ENCODE data around the gene BCO2.
A peak's percentile ranks its signal among the peaks of the same experiment; 100 is the strongest.

Gene BCO2

DNA sequence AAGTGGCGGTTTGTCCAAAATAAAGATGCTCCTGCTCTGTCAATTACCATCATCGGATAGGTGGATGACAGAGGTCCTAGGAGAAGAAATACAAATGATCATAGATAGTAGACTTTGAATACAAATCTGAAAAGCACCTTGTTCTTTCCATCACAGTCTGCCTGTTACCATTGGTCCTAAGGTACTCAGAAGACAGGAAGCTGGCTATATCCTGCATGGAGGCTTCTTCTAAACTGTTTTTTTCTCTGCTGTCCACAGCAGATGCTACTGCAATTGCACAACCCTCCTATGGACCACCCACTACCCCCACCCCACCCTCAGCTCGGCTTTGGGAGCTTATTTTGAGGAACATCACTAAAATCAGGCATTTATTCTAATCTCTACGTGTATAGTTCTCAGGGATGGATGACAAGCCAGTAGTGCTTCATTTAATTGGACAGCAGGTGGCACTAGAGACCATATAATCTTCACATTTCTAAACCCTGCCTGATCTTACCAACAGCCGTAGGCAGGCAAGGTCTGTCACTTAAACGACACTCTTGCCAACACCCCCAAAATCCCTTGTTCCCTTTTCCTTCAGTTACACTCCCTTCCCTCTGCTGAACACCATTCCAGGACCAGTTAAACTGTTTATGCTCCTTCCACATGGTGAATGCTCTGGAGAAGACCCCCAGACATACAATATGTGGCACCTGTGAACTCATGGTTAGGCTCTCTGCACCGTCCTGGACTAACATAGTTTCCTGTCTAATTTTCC, 44.3 kb downstream of the BCO2 start:
- DNase-seq, result peak; percentile 6 to 24

DNA sequence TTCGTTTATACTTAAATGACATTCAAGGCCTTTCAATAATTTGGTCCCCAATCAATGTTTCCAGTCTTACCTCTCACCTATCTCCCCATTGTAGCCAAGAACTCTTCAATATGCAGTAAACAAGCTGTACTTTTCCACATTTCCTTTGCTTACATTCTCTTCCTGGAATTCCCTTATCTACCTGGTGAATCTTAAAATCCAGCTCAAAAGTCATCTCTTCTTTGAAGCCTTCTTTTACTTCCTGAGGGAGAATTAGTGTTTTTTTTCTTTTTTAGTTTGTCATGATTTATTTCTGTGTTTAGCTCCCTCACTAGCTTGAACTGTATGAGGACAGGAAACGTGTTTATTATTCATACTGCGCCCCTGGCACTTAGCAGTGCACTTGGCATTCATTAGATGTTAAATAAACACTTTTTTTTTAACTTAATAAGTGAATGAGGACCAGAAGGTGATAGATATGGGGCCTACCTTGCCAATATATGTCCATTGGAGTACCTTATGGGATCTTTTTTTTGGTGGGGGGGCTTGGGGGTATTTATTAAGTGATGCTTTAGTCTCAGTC, 46.0 kb downstream of the BCO2 start:
- DNase-seq, result no peak

DNA sequence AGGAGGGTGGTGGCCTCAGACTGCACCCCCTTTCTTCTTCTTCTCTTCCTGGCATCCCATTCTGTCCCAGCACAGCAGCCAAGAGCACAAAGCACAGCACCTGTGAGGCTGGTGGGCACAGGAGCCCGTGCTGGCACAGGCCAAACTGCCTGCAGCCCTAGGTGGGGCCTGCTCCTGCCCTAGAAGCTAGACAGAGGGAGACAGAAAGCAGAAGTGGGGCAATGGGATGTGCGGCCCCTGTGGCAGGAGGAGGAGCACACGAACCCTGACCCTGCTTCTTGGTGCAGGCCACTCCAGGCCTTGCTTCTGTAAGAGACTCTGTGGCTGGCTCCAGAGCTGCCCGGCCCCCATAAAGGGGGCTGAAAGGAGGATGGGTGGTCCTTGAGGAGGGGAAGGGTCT, 47.0 kb downstream of the BCO2 start:
- no peak for DNase-seq

DNA sequence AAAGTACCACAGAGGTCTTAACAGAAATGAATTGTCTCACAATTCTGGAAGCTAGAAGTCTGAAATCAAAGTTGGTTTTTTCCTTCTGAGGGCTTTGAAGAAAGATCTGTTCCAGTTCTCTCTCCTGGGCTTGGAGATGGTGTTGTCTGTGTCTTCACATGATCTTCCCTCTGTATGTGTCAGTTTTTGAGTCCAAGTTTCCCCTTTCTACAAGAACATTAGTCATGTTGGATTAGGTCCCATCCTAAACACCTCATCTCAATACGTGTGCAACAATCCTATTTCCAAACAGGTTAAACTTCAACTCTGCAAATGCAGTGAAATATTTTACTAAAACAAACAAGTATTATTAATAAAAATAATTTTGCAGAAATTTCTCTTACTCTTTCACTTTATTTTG, 47.8 kb downstream of the BCO2 start:
- DNase-seq, result no peak

DNA sequence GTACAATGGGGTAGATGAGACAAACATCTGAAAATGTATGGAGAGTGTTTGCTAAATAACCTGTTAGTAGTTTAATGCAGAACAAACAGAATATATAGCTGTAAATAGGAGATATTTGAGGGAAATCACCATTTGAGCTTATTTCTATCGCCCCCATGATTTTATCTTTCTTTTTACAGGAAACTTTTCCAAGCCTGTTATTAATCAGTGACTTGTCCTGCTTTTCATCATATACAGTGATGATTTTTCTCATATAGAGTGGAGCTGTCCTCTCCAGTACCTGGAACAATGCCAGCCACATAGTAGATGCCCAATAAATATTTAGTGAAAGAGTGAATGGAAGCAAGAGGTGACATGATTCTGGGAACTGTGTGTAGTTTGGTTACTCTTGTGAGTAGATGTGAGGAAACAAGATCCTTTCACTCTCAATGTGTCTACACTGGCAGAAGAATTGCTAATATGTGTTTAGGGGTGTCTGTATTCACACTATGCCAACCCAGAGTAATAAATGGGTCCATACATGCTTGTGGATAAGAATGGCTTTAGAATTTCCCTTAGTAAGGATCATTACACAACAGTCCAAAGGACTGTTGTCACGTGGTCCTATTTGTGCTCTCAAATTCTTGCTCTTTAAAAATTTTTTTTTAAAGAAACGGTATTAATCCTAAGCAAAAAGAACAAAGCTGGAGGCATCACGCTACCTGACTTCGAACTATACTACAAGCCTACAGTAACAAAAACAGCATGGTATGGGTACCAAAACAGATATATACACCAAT, 48.6 kb downstream of the BCO2 start:
- no peak for DNase-seq

DNA sequence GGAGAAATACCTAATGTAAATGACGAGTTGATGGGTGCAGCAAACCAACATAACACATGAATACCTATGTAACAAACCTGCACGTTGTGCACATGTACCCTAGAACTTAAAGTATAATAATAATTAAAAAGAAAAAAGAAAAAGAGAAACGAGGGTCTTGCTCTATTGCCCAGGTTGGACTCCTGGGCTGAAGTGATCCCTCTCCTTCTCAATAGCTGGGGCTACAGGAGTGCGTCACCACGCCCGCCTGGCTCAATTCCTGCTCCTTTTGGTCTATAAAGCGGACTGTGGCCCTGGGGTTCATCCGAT, 50.4 kb downstream of the BCO2 start:
- DNase-seq, result no peak

DNA sequence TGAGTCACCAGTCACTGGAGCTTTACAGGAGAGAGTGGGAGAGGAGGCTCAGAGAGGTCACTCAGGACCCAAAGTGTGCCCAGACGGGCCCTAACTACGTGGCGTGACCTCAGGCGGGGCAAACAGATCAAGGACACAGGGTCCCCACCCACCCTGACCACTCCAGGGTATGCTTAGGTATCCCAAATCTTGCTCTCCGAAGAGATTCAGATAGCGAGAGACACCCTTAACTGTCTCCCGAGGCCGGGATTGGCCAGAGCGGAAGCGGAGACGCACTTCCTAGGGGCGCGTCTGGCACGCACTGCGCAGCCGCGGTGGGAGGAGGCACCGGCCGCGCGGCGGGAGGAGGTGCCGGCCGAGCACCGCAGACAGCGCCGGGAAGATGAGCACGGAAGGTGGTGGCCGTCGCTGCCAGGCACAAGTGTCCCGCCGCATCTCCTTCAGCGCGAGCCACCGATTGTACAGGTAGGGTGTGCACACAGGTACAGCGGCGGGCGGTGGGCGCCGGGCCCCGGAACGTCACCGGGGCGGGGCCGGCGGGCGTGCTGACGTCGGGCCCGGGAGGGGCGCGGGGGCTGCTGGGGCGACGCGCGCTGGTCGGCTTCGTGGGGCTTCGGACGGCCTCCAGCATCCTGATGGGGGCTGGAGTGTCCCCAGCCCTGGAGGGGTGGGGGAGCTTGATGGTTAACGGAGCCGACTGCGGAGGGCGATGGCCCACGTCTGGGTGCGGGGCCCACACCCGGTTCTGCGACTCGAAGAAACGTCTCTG, 50.9 kb downstream of the BCO2 start, which contains the start of gene PTS:
Gene PTS, plus strand, starts transcription at position 367 of the 769 bp plus-strand sequence. Its CDS starts 16 bp downstream, at position 383.
- DNase-seq, result peak; percentile 64 to 72

DNA sequence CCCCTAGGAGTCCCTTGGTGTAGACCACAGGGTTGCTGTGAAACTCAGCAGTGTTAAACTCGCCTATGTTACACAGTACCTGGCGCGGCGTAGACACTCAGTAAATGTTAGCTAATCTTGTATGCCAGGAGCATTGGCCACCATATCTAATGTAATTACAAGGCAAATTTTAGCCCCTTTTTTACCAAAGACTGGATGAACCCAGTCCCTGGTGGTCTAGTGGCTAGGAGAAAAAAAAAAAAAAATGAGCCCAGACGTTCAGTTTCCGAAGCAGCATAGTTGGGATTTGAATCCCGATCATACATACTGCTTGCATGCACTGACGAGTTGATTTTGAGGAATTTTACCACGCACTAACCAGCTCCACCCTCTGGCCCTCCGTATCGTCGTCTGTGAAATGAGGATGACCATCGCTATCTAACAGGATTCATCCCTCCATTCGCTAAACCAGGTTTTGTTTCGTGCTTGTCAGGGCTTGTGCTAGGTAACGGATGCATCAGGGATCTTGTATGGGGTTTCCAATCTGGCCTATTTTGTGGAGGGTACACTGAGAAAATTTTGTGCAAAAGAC, 51.6 kb downstream of the BCO2 start:
- no peak for DNase-seq

DNA sequence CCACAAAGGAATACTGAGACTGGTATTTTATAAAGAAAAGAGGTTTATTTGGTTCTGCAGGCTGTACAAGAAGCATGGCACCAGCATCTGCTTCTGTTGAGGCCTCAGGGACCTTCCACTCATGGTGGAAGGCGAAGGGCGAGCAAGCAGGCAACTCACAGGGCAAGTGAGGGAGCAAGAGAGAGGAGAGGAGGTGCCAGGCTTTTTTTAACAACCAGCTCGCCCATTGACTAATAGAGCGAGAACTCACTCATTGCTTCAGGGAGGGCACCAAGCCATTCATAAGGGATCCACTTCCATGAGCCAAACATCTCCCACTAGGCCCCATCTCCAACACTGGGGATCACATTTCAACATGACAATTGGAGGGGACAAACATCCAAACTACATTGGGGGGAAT, 52.2 kb downstream of the BCO2 start:
- DNase-seq, result no peak

DNA sequence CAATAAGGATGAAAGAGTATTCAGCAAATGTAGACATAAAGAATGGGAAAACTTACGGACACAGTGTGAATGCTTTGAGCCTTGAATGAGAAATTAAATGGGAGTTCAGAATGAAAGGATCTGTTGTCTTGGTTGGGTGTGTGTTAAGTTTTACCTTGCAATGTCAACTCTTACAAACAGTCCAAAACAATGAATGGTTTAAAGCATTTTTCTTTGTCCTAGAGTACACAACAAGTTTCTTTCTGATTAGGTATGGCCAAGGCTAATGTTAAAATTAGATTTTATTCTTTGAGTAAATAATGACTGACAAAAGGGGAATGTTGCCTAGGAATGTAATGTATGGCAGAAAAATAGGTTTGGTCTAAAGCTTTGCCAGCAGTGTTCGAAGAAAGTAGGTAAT, 53.4 kb downstream of the BCO2 start:
- no peak for DNase-seq

DNA sequence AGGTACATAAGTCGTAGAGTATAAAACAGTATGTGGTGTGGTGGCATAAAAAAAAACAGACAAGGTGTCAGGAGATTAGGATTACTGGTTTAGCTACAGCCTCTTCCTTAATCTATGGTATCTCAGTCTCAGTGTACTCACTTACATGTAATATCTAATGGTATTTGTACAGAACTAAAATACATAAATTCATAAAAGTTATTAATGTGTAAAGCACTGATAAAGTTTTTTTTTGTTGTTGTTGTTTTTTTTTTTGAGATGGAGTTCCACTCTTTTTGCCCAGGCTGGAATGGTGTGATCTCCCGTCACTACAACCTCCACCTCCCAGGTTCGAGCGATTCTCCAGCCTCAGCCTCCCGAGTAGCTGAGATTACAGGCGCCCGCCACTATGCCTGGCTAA, 53.8 kb downstream of the BCO2 start:
- DNase-seq, result no peak

DNA sequence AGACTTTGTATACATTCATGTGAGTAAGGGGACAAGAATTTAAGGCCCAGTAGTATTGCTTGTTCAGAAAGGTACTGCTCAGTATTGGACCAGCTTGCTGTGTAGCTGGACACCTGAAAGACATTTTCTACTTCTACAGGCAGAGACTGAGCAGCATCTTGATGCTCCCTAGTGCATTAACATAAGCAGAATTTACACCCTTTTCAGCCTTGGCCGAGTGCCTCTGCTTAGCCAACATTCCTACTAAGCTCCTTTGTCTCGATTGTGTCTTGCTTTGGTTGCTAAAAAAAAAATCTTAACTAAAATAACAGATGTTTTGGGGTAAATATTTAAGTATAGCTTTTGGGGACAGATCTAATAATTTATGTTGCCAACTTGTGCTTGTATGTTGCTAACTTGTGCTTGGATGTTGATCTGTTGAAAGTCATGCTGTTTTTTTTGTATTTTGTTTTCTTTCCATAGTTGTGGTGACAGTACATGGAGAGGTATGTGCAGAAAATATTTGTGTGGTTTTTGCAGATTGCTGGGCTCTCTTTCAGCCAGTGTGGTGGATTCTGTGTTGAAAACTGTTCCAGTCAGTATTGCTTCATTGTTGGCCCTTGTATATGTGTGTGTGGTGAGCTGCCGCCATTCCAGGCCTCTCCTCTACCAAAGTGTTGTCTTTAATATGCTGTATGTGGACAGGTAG, 54.6 kb downstream of the BCO2 start:
- DNase-seq, result no peak

DNA sequence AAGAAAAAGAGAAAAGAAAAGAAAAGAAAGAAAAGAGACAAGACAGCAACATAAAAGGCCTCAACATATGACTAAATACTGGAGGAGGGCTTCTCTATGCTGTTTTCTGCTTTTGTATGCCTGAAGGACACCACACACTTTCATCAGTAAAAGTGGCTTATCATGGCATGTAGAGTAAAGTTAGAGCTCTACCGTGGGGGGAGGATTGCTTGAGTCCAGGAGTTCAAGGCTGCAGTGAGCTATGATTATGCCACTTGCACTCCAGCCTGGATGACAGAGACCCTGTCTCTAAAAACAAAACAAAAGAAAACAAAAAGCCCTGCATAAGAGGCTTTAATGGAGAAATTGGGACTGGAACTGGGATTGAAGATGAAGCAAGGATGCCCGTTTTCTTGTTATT, 56.6 kb downstream of the BCO2 start:
- DNase-seq, result no peak

DNA sequence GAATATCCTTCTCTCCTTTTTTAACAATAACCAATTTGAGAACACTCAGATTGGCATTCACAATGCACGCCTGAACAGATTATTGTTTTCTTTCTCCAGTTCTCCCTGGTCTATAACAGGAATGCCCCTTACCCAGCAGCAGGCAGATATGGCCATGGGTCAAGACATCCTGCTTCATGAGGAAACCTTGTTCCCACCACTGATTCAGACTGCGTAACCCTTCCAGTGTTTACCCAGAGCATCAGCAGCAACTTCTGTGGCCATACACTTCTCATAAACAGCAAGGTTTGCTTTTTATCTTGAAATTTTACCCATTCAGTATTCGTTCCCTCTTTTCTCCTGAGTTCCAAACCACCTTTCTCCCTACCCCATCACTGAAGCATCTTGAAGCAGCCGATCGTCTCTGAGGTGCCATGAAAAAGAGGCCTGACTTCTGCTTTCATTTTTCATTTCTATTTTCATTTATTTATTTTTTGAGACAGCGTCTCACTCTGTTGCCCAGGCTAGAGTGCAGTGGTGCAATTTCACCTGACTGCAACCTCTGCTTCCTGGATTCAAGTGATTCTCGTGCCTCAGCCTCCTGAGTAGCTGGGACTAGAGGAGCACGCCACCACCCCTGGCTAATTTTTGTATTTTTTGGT, 60.6 kb downstream of the BCO2 start:
- DNase-seq, result no peak

DNA sequence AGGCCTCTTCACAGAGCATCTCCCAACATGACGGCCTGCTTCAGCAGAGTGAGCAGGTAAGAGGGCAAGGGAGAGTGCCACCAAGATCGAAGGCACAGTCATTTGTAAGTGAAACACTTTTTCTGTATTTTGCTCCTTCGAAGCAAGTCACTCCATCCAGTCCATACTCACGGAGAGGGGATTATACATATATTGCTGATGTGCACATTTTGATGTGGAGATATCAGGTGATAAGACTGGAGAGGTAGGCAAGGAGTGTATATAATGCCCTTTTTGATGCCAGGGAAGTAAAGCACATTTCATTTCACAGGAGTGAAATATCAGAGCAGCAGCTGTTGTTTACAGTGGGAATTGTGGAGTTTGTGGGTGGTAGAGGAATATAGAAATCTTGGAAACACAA, 62.1 kb downstream of the BCO2 start:
- no peak for DNase-seq

DNA sequence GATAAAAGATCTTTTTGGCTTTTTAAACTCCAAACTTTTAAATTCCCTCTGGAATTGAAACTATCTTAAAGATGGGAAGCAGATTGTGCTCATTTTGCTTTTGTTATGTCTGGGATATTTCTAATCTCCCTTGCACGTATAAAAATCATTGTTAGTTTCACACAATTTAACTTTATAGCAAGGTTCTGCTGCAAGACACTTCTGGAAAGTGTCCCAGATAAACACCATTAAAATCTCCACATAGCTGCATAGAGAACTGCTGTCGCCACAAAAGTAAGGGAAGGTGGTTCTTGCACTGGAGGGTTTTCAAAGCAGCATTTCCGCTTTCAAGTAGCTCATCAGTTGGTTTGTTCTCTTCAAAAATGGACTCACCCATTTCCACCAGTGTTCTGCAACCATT, 62.7 kb downstream of the BCO2 start:
- DNase-seq, result no peak

DNA sequence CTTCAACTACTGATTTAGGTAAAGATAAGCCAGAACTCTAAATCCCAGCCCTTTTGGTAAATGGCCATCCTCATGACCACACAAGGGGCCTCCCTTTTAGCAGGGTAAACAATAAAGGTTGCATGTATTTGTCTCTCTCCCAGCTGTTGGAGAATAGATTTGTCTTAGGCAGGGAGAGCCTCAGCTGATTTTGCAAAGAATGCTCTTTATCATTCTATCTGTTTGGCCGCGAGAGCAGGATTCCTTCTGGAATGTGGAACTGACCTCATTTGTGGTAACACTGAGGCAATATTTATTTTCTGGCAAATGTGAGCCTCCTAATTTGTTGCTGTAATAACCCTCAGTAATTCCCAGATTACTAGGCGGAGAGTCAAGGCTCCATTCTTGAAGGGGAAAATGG, 66.2 kb downstream of the BCO2 start:
- DNase-seq, result no peak

DNA sequence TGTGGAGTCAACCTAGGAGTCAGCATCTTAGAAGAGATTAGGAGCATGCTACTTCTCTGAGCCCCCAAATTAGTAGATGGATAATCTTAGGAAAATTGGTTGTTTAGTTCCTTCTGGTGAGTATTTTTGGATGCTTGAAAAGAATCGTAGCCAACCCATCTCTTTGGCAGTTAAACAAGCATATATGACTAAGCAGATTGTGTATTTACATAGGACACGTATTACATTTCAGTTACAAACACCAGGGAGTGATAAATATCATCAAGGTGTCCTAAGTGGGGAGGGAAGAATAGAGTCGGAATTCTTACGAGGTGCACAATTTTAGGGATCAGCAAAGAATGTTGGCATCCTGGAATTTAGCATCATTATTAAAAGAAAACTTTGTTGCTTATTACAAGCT, 71.9 kb downstream of the BCO2 start:
- no peak for DNase-seq

DNA sequence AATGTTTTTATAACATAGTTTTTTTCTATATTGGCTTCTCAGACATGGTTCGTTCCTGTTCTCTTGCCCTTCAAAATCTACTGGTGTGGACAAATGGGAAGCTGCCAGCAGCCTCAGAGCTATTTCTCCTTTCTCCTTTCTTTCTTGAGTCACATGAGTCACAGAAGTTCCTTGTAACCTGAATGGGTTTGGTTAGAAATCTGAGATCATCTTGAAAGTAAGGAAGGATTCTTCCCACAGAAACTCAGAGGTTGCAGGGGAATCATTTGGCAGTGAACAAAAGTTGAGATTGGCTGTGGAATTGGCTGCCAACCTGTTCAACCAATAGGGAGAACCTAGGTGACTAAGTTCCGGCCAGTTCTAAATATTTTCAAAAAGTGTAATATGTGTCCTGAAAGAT, 72.9 kb downstream of the BCO2 start:
- DNase-seq, result no peak

DNA sequence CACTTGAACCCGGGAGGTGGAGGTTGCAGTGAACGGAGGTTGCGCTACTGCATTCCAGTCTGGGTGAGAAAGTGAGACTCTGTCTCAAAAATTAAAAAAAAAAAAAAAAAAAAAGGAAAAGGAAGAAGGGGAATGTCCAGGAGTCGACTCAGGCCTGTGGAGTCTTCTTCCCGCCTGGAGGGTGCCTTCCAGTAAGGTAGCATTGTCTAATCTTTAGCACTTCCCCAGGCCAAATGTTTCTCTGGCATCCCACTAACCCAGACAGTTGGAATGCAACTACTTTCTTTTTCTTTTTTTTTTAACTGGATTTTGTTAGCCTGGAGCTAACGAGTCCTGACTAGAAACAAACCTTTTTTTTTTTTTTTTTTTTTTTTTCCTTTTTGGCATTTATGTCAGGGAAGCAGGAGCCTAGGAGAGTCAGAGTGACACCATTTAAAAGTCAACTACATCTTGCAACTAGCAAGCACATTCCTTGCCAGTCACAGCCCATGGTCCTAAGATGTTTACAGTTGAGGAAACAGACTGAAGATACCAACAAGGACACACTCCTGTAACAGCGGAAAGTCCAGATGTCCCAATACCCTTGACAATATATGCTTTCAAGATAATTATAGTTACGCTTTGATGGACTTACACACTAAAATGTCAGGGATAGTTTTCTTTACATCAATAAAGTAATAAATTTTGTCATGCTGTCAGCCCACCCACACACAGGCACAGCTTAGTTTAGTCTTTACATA, 74.7 kb downstream of the BCO2 start:
- no peak for DNase-seq

DNA sequence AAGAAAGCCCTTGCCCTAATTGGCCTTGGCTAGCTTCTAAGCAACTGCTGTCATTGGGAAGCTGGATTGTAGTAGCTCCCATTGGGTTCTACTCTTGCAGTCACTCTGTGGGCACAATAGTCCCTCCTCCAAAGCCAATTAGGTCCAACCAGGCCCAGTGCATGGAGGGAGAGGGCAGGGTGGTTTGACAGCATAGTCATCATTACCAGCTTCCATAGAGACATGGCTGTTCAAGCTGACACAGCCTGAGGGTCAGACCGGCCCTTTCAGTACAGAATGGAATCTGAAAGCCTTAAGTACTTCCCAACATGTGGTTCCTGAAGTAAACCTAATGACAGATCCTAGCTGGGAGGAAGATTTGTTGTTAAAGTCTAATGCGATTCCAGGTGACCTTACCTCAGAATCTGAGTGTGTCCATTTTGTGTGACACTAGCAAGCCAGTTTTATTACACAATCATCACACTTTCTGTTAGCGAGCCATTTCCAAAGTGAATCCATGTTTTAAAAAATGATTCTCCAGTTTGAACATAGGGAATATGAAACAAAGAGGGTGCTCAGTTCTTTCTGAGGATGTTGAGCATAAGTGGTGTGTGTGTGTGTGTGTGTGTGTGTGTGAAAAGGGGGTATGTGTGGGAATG, 78.4 kb downstream of the BCO2 start:
- DNase-seq, result no peak

All from activated CD4-positive, alpha-beta T cell treated with anti-CD3 and anti-CD28 coated beads, Interleukin-2, amount 50 U/mL, for 4 hours (primary cell).